IMR-90 (cell line): ENCODE results near the gene LAGE3. TPM values are rescaled to one million over a fixed set of nuclear protein-coding genes. Genes with fewer than 3 reads are reported as not detected.
A peak's percentile ranks its signal among the peaks of the same experiment; 100 is the strongest.

Experiments
- ATAC-seq: fragments of 200-7000 bp; cut with Tn5 transposase; 2 replicates; pipeline ENCODE4 v1.9.1; 2020; ENCODE audit warnings: low read depth, mild to moderate bottlenecking, moderate library complexity
- BruUV-seq: library from RNA; stranded (reverse); fragments of 400-500 nt; replicated peaks from 2 replicates; lab custom pipeline; 2021; lab: Mats Ljungman, UMichigan
- CTCF ChIA-PET: fragments of 300-600 bp; formaldehyde crosslinking; extraction: SDS; loops from one replicate; lab custom pipeline; 2021; ENCODE audit warnings: antibody characterized with exemption; lab: Yijun Ruan, JAX
- POLR2A ChIA-PET: fragments of 300-600 bp; sonication (Branson Sonifier 250); formaldehyde crosslinking; loops from one replicate; lab custom pipeline; 2022; ENCODE audit warnings: antibody characterized with exemption; ENCODE audit not compliant: unreplicated experiment; lab: Charles Lee
- DNase-seq: peaks from one replicate; pipeline ENCODE4 v3.0.0; 2013
- H2AFZ ChIP-seq: replicated peaks from 2 replicates; pipeline ENCODE3; 2013; ENCODE audit warnings: low read length, mild to moderate bottlenecking; ENCODE audit not compliant: poor library complexity
- H2AK5ac ChIP-seq: 2 replicates; pipeline ENCODE4 v1.6.1; 2013; ENCODE audit warnings: low read depth, low read length, inconsistent platforms
- H2AK9ac ChIP-seq: replicated peaks from 2 replicates; pipeline ENCODE3; 2013; ENCODE audit warnings: mild to moderate bottlenecking, low read depth, low read length, moderate library complexity; ENCODE audit not compliant: poor library complexity
- H2BK120ac ChIP-seq: 2 replicates; pipeline ENCODE4 v1.6.1; 2013; ENCODE audit warnings: low read depth, low read length, inconsistent platforms
- H2BK15ac ChIP-seq: 3 replicates; pipeline ENCODE4 v1.6.1; 2013; ENCODE audit warnings: low read depth, low read length, inconsistent platforms
- H2BK20ac ChIP-seq: 2 replicates; pipeline ENCODE4 v1.6.1; 2013; ENCODE audit warnings: low read depth, mild to moderate bottlenecking, inconsistent platforms, low read length, moderate library complexity
- H2BK5ac ChIP-seq: 2 replicates; pipeline ENCODE4 v1.6.1; 2013; ENCODE audit warnings: mild to moderate bottlenecking, low read depth, low read length, inconsistent platforms; ENCODE audit not compliant: poor library complexity, severe bottlenecking
- H3K14ac ChIP-seq: replicated peaks from 2 replicates; pipeline ENCODE4 v1.6.1; 2013; ENCODE audit warnings: low read depth, low read length, inconsistent platforms
- H3K18ac ChIP-seq: 2 replicates; pipeline ENCODE4 v1.6.1; 2013; ENCODE audit warnings: low read depth, low read length, control low read depth
- H3K23ac ChIP-seq: 2 replicates; pipeline ENCODE4 v1.6.1; 2013; ENCODE audit warnings: low read depth, low read length, inconsistent platforms
- H3K27ac ChIP-seq: 2 replicates; pipeline ENCODE4 v1.5.1; 2013; ENCODE audit warnings: mild to moderate bottlenecking, control low read depth, low read length; ENCODE audit not compliant: insufficient read depth
- H3K27me3 ChIP-seq: 2 replicates; pipeline ENCODE4 v1.6.1; 2013; ENCODE audit warnings: low read length; ENCODE audit not compliant: control insufficient read depth, insufficient read depth
- H3K36me3 ChIP-seq: 2 replicates; pipeline ENCODE4 v1.6.1; 2013; ENCODE audit warnings: low read length, mixed read lengths; ENCODE audit not compliant: control insufficient read depth, insufficient read depth
- H3K4ac ChIP-seq: 2 replicates; pipeline ENCODE4 v1.6.1; 2013; ENCODE audit warnings: low read depth, low read length, inconsistent platforms
- H3K4me1 ChIP-seq: 2 replicates; pipeline ENCODE4 v1.6.1; 2013; ENCODE audit warnings: low read length, mixed read lengths; ENCODE audit not compliant: control insufficient read depth, insufficient read depth
- H3K4me2 ChIP-seq: 2 replicates; pipeline ENCODE4 v1.6.1; 2013; ENCODE audit warnings: low read depth, mild to moderate bottlenecking, control low read depth, low read length, moderate library complexity
- H3K4me3 ChIP-seq: 2 replicates; pipeline ENCODE4 v1.5.1; 2013; ENCODE audit warnings: low read depth, mild to moderate bottlenecking, control low read depth, low read length, moderate library complexity; ENCODE audit not compliant: insufficient read depth
- H3K56ac ChIP-seq: 2 replicates; pipeline ENCODE4 v1.6.1; 2013; ENCODE audit warnings: low read length, inconsistent platforms; ENCODE audit not compliant: insufficient read depth; ENCODE audit errors: extremely low read depth
- H3K79me1 ChIP-seq, 2 experiments: 2 replicates each; pipeline ENCODE4 v1.6.1; 2013; ENCODE audit warnings: low read length in 2 of 2, inconsistent platforms in 1 of 2, low read depth in 1 of 2
- H3K9ac ChIP-seq: 2 replicates; pipeline ENCODE4 v1.6.1; 2013; ENCODE audit warnings: low read depth, low read length, control low read depth
- H3K9me1 ChIP-seq: 2 replicates; pipeline ENCODE4 v1.6.1; 2013; ENCODE audit warnings: low read length, inconsistent platforms; ENCODE audit not compliant: insufficient read depth
- H3K9me3 ChIP-seq: 2 replicates; pipeline ENCODE4 v1.6.1; 2013; ENCODE audit warnings: low read length; ENCODE audit not compliant: control insufficient read depth, insufficient read depth
- H4K20me1 ChIP-seq: 2 replicates; pipeline ENCODE4 v1.6.1; 2013; ENCODE audit warnings: low read length, inconsistent platforms; ENCODE audit not compliant: insufficient read depth
- H4K5ac ChIP-seq: 2 replicates; pipeline ENCODE4 v1.6.1; 2013; ENCODE audit warnings: mild to moderate bottlenecking, low read depth, low read length, control low read depth
- H4K8ac ChIP-seq, 2 experiments: 2 replicates each; pipeline ENCODE4 v1.6.1; 2013; ENCODE audit warnings: low read depth in 2 of 2, low read length in 2 of 2, control low read depth in 1 of 2, inconsistent platforms in 1 of 2
- H4K91ac ChIP-seq: 2 replicates; pipeline ENCODE4 v1.6.1; 2013; ENCODE audit warnings: low read depth, low read length, inconsistent platforms; ENCODE audit not compliant: insufficient read depth
- CEBPB ChIP-seq: IDR thresholded peaks from 2 replicates; pipeline ENCODE4 v1.6.1; 2012; ENCODE audit warnings: low read depth, low read length, improper control_type of control experiment
- FOS ChIP-seq: fragments of 150-350 bp; IDR thresholded peaks from 2 replicates; pipeline ENCODE4 v1.6.1; 2016; ENCODE audit warnings: low read depth, low read length
- MAFK ChIP-seq: IDR thresholded peaks from 2 replicates; pipeline ENCODE4 v1.6.1; 2012; ENCODE audit warnings: low read depth, low read length, improper control_type of control experiment
- MXI1 ChIP-seq: IDR thresholded peaks from 2 replicates; pipeline ENCODE4 v1.6.1; 2012; ENCODE audit warnings: low read depth, mild to moderate bottlenecking, low read length, moderate library complexity, borderline replicate concordance
- NFE2L2 ChIP-seq: fragments of 150-350 bp; IDR thresholded peaks from 2 replicates; pipeline ENCODE4 v1.6.1; 2016; ENCODE audit warnings: low read depth, mild to moderate bottlenecking, low read length
- RCOR1 ChIP-seq: IDR thresholded peaks from 2 replicates; pipeline ENCODE4 v1.6.1; 2012; ENCODE audit warnings: mild to moderate bottlenecking, low read length, improper control_type of control experiment; ENCODE audit not compliant: insufficient replicate concordance
- WGBS, 2 experiments: methylation state at CpG; one replicate each; pipeline versions ENCODE4 v1.1.5 to v1.1.7; 2013; ENCODE audit warnings: missing lambda C conversion rate in 2 of 2; ENCODE audit not compliant: insufficient read length in 1 of 2; ENCODE audit errors: extremely low coverage in 2 of 2; 5-methylcytosine and 5-hydroxymethylcytosine counted together
- dilution Hi-C: fragments of 300-500 bp; cut with HindIII; formaldehyde crosslinking; loops from one replicate; pipeline ENCODE4 v1.14.3; 2018; ENCODE audit warnings: low sequenced_read_pairs; ENCODE audit not compliant: unreplicated experiment
- in situ Hi-C: fragments of 300-500 bp; cut with MboI; formaldehyde crosslinking; loops from 3 replicates; pipeline ENCODE4 v1.14.3; 2019; ENCODE audit warnings: low sequenced_read_pairs, inconsistent platforms, mixed read lengths
- intact Hi-C: fragments of 100-400 bp; cut with micrococcal nuclease; formaldehyde crosslinking; loops from 2 replicates; pipeline ENCODE4 v1.10.0; 2022
- polyA plus RNA-seq, 3 experiments: library from polyadenylated mRNA; depleted of rRNA; stranded (reverse); fragments of >200 nt; gene quantifications; 2 replicates each; pipeline ENCODE4 v1.2.3, GENCODE V29; 2012; ENCODE audit warnings: low replicate concordance in 1 of 3
- total RNA-seq: library from RNA; depleted of rRNA; stranded (reverse); fragments of >200 nt; gene quantifications from 2 replicates; pipeline ENCODE4 v1.2.3, GENCODE V29; 2012

Gene LAGE3
- total and polyA plus RNA-seq, 2 of the 4 experiments (the other 2 are of a cell fraction): 3.6 to 14.8 TPM

DNA sequence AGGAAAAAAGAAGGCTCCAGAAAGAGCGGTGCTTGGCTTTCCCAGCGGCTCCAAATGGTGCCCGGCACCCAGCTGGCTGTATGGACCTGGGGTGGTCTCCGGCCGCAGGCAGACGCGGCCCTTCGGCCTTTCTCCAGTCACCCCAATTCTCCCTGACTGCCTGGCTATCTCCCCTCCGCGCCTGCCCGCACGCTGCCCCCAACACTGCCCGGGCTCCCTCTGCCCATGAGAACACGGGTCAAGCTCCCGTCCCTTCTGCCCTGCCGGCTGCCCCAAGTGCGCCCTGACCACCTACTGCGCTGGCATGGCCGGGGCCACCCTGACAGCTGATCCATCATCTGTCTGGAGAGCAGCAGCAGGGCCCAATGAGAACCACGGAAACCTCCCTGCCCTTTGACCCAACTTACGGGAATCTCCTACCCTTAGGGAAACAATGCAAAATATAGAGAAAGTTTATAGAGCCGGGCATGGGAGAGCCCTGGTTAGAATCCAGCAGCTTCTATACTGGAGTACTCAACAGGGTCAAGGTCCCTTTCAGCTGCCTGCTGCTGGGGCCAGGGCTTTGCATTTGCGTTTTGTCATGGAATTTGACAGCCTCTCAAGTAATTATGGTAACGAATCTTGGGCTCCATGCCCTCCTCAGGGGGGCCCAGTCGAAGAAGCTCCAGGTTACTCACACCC is 38.2 kb upstream of the LAGE3 start:
- no peaks in the 10 kb centered on the region for H3K9me3 ChIP-seq
- peak overlapping the region; percentile 27; the same call in 1 of the 2 replicates for H3K4me2 ChIP-seq
- H3K9ac ChIP-seq: peak overlapping the region; percentile 41; the same call in 1 of the 2 replicates
- POLR2A ChIA-PET: no interaction called here
- no peak overlapping the region for H3K56ac ChIP-seq
- H3K79me1 ChIP-seq: peaks cover 8 to 12% of the 10 kb centered on the region in 2 experiments; a peak in 2 of 4 replicates
- WGBS, 2 experiments: 49% methylated on average over 14 of the region's 25 CpGs; no CpG with 5 or more reads in 1 of the 2 experiments
- ATAC-seq: no peak; the same call in 1 of the 2 replicates
- TF ChIP-seq RCOR1 (no peak), MAFK (no peak), FOS (no peak), MXI1 (no peak), CEBPB (no peak), NFE2L2 (no peak)
- DNase-seq: no peak
- peaks cover 3% of the 10 kb centered on the region for H3K9me1 ChIP-seq
- H2AK5ac ChIP-seq: peak overlapping the region; percentile 10; the same call in 1 of the 2 replicates
- H4K8ac ChIP-seq: peak overlapping the region; percentile 40 to 83; a peak in 2 of 4 replicates
- H3K14ac ChIP-seq: no peak overlapping the region
- H3K4ac ChIP-seq: peak overlapping the region; percentile 45; the same call in 1 of the 2 replicates
- H3K23ac ChIP-seq: no peak overlapping the region
- no peak overlapping the region for H2BK15ac ChIP-seq
- intact Hi-C loops: loop anchor here (2.0 kb wide), 2 partner anchors 26 to 30 kb away; partner anchors contain the start of genes G6PD, IKBKG and SLC10A3
- BruUV-seq: no TSS peak
- peak overlapping the region; percentile 72 for H2AK9ac ChIP-seq
- H4K20me1 ChIP-seq: no peaks in the 10 kb centered on the region
- H4K91ac ChIP-seq: peak overlapping the region; percentile 73
- peak overlapping the region; percentile 39; the same call in 1 of the 2 replicates for H4K5ac ChIP-seq
- peaks cover 8% of the 10 kb centered on the region; the same call in 1 of the 2 replicates for H3K4me1 ChIP-seq
- H3K36me3 ChIP-seq: no peaks in the 10 kb centered on the region
- H2BK120ac ChIP-seq: no peak overlapping the region
- in situ Hi-C loops: no loop called here
- dilution Hi-C loops: no loop called here
- H2AFZ ChIP-seq: peak overlapping the region; percentile 70
- no peak overlapping the region for H2BK5ac ChIP-seq
- peak overlapping the region; percentile 87; the same call in 1 of the 2 replicates for H3K27ac ChIP-seq
- H3K27me3 ChIP-seq: no peaks in the 10 kb centered on the region
- H3K18ac ChIP-seq: no peak overlapping the region; the same call in 1 of the 2 replicates
- H2BK20ac ChIP-seq: no peak overlapping the region
- no peak overlapping the region for H3K4me3 ChIP-seq
- CTCF ChIA-PET: no interaction called here
